Measurements from ENCODE around the gene FKBP10.
"Not testable (repeated sequence)": the region's sequence is repeated elsewhere in the genome, so short reads cannot be mapped to it uniquely, and the experiment has no call there.

FKBP10 gene, protein sequence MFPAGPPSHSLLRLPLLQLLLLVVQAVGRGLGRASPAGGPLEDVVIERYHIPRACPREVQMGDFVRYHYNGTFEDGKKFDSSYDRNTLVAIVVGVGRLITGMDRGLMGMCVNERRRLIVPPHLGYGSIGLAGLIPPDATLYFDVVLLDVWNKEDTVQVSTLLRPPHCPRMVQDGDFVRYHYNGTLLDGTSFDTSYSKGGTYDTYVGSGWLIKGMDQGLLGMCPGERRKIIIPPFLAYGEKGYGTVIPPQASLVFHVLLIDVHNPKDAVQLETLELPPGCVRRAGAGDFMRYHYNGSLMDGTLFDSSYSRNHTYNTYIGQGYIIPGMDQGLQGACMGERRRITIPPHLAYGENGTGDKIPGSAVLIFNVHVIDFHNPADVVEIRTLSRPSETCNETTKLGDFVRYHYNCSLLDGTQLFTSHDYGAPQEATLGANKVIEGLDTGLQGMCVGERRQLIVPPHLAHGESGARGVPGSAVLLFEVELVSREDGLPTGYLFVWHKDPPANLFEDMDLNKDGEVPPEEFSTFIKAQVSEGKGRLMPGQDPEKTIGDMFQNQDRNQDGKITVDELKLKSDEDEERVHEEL

DNA sequence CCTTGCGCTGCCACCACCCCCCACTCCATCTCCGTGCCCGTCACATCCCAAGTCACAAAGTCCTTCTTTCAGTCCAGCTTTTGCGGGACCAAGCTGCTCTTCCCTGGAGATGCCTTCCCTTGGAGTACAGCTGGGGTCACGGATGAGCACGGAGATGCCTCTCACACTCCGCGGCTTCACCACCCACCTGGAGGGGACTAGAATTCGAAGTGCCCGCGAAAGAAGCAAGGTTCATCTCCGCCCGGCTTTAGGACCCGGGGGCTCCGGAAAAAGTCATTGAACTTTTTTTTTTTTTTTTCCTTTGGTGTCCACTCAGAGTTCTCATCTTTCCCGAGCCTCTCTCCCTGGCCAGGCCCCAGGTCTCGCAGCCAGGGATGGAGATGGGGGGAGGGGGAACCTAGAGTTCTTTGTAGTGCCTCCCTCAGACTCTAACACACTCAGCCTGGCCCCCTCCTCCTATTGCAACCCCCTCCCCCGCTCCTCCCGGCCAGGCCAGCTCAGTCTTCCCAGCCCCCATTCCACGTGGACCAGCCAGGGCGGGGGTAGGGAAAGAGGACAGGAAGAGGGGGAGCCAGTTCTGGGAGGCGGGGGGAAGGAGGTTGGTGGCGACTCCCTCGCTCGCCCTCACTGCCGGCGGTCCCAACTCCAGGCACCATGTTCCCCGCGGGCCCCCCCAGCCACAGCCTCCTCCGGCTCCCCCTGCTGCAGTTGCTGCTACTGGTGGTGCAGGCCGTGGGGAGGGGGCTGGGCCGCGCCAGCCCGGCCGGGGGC, at the start of gene FKBP10:
TSS of gene FKBP10 (plus strand) at position 624 of the 771 bp plus-strand sequence. CDS start at position 655, 31 bp downstream.
- peak; percentile 75 for FAIRE-seq

DNA sequence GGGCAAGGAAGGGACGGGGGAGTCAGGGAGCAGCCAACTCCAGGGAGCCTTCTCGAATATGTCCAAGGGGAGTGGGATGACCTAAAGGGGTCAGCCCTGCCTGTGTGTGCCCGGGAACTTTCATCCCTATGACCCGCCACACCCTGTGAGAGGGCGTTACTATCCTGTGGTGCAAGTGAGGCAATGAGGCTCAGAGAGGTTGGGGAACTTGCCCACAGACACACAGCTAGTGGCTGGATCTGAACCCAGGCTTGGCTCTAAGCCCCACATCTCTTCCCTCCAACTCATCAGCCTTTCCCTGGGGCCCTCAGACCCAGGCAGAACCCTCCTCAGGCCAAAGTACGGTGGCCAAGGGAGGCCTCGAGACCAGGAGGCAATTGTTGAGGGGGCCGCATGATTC, 49.5 kb upstream of the FKBP10 start:
- FAIRE-seq, result no peak

DNA sequence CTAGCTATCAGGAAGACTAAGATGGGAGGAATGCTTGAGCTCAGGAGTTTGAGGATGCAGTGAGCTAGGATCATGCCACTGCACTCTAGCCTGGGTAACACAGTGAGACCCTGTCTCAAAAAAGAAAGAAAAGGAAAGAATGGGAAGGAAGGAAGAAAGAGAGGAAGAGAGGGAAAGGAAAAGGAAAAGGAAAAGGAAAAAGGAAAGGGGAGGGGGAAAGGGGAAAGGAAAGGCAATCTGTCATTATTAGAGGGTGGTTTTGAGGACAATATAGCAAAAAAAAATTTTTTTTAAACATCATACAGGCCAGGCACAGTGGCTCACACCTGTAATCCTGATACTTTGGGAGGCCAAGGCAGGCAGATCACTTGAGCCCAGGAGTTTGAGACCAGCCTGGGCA, 46.7 kb upstream of the FKBP10 start:
- no peak for FAIRE-seq

DNA sequence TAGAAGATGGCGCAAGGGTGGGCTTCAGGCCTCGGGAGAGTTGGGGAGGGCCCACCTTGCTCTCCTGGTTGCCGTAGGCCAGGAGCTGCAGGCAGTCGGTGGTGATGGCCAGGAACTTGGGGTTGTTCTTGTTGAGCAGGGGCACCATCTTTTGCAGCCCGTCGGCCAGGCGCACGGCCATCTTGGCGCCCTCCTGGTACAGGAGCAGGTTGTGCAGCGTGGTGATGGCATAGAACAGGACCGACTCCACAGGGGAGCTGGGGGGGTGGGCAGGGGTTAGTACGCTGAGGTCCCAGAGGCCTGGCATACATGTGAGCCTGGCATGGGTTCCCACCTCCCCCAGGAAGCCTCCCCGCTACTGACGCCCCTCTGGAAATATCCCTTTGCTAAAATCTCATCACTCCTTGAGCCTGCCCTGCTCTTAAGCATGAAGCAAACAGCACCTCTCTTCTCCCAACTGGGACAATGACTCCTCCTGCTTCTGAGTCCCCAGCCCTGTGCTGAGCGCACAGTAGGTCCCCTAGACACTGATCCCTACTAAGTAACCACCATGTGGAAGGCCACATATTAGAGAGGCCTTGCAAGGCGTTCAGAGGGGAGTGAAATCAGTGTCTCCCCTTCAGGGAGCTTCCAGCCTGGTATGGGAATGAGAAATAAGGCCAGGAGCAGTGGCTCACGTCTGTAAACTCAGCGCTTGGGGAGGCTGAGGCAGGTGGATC, 45.3 kb upstream of the FKBP10 start:
- FAIRE-seq, result no peak

DNA sequence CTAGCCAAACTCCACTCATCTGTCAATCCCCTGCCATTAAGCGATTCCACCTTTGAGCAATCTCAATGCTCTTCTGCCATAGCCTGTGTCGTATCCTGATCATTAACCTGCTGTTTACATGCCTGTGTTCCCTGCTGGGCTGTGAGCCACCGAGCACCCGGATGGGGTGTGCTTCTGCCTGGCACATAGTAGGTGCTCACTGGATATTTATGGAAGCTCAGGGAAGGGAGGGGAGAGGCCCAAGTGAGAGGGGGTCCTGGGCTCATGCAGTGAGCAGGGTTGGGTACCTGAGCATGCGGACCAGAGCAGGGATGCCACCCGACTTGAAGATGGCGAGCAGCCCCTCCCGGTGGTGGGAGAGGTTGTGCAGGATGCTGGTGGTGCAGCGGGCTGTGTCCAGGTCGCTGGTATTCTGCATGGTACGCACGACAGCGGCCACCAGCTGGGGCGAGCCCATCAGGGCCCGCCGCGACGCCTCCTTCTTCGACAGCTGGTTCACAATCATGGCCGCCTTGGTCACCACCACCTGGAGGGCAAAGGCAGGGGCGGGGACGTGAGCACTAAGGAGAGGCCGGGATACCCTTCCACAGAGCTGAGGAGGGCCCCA, 44.0 kb upstream of the FKBP10 start:
- FAIRE-seq, result no peak

DNA sequence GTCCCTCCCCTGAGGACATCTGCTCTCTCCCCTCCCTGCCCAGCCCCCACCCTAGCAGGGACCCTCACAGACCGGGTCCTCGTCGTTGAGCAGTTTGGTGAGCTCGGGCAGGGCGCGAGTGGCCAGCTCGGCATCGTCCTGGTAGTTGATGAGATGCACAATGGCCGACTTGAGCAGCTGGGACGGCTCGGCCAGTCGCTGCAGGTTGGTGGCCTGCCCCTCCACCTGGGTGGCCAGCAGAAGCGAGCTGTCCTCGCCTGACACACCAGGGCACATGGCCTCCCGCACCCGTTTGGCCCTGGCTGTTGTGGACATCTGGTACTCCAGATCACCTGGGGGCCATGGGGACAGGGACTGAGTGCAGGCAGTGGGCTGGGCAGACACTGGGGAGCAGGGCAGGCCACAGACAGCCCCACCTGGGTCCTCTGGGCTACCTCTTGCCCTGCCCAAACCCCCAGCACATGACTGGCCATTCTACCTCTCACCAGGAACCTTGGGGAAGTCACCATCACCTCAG, 43.4 kb upstream of the FKBP10 start:
- FAIRE-seq, result no peak

DNA sequence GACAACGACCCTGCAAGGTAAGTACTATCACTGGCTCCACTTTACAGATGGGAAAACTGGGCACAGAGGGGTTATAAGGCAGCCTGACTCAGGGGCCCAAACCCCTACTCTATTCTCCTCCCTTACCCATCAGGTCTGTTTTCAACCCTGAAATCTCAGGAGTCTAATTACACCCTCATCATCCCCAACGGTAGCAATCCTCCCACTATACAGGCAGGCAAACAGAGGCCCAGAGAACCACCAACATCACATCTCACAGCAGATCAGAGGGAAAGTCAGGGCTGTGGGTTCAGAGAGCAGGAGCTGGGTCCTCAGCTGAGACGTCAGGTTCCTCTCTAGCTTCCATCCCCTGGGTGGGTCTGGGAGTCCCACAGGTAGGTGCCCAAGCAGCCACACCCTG, 42.8 kb upstream of the FKBP10 start:
- no peak for FAIRE-seq

DNA sequence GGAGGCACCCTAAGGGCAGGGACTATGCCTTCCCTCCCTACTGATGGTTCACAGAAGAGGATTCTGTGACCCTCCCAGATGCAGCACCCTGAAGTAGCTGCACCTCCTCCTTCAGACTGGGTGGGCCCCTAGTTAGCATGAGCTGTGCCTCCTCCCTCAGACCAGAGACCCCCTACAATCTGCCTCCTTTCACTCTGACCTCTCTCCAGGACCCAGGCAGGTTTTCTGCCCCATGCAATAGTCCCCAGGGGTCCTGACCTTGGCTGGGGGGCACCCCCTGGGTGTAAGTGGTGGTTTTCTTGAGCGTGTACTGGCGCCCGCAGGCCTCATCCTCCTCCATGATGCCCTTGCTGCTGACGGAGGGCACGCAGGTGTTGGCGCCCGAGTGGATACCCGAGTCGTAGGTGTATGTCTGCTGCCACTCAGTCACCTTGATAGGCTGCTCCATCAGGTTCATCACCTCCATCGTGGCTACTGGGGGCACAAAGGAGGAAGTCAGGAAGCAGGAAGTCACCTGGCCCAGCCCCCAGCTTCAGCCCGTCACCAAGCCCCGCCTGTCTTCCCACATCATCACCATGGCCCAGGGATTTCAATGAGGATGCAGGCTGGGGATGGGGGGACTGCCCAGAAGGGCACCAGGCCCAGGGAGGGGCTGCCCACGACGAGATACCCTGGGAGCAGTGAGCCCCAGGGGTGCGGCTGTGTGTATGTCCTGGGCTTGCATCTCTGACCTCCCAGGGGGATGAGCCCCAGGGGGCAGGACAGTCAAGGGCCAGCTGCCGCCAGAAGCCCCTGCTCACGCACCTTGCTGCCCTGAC, 41.2 kb upstream of the FKBP10 start:
- FAIRE-seq, result no peak

DNA sequence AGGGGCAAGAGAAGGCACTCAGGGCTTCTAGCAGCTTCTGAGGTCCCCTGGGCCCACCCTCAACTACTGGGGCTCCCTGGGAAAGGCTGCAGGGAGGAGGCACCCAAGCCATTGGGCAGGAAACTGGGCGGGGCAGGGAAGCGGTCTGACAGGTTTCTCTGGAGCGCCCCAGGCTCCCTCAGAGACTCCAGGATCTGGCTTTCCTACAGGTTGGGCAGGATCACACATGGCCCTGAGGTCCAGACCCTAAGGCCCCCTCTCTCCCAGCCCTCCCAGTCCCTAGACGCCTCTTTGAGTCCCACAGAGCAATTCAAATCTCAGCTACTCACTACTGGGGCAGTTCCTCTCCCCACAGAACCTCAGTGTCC, 40.6 kb upstream of the FKBP10 start:
- no peak for FAIRE-seq

DNA sequence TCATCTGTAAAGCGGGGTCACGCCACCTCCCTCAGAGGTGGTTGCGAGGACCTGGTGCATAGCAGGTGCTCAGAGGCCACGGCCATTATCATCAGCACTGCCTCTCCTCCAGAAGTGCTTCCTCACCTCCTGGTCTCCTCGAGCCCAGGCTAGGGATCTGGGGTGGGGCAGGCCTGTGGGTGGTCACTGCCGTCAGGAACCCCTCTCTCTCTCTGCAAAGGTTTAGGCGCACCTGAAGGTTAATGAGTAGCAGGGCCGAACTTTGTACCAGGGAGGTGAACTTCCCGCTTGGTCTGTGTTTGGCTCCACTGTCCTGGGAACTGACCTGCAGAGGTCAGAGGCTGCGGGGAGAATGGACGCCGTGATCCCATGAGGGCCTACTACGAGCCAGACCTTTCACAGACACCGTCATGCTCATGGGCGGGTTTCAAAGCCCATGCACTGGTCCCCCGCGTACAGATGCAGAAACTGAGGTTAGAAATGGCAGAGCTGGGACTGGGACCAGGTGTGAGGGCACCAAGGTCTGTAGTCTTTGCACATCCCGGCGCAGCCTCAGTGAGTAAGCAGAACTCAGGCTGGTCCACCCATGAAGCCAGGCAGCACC, 40.1 kb upstream of the FKBP10 start:
- no peak for FAIRE-seq

DNA sequence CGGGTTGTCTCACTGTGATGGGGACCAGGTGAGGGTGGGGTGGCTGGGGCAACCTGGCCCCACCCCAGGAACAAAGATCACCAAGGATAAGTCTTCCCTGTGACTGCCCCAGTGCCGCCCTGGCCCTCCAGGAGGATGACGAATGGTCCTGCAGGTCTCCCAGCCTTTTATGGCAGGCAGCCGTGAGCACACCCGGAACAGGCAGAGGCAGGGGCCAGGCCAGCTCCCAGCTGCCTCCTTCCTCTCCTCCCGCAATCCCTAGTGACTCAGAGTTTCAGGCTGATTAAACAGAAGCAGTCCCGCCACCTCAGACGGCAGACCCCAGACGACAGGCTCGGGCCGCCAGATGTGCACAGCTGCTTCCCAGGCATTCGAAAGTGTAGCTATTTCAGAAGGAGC, 39.6 kb upstream of the FKBP10 start:
- FAIRE-seq, result no peak

DNA sequence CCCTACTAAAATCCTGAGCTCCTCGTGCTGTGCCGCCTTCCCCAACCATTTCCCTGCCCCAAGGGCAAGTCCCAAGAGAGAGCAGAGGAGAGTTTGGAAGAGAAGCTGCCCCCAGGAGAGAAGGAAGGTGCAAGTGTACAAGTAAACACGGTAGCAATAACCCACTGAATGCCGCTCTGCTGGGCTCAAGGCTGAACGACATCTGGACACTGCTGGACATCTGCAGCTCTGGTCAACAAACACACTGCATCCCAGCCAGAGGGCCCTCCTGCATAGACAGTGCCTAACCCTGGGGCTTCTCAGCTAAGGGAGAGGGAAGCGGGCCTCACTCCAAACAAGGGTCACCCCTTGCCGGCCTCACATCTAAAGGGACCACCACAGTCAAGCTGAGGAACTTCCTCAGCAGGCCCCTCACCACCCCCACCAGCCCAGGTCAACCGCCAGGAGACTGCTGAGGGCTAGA, 39.0 kb upstream of the FKBP10 start:
- FAIRE-seq, result no peak

DNA sequence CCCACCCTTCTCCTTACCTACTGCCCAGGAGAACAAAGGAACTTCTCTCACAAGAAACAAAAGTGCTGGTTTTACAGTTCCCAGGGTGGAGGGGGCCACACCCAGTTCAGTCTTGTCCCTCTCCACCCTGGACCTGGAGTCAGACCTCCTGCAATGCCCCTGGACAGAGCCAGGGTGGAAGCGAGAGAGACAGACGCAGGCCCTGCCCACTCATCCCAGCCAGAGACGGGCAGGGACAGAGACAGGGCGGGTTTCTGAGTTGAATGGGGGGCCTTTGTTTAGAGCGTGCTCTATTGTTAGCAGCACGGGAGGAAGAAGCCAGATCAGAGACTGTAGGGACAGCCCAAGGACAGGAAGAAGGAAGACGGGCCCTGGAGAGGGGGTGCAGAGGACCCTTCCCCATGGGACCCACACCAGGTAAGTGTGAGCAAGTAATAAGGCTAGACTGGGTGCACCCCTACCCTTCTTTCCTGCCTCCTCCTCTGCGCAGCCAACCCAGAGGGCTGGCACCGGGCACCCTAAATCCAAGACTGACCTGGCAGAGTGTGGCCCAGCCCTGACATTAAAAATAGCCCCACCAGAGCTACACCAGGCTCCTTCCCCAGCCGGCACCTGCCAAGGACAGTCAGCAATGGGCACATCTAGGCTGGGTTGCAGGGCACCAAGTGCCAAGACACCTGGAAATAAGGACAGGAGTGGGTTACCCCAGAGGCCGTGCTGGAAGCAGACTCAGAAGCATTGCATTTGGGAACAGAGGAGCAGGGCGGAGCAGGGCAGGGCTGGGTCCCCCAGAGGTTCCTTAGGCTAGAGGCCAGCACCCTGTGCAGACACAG, 37.2 kb upstream of the FKBP10 start:
- FAIRE-seq, result no peak

DNA sequence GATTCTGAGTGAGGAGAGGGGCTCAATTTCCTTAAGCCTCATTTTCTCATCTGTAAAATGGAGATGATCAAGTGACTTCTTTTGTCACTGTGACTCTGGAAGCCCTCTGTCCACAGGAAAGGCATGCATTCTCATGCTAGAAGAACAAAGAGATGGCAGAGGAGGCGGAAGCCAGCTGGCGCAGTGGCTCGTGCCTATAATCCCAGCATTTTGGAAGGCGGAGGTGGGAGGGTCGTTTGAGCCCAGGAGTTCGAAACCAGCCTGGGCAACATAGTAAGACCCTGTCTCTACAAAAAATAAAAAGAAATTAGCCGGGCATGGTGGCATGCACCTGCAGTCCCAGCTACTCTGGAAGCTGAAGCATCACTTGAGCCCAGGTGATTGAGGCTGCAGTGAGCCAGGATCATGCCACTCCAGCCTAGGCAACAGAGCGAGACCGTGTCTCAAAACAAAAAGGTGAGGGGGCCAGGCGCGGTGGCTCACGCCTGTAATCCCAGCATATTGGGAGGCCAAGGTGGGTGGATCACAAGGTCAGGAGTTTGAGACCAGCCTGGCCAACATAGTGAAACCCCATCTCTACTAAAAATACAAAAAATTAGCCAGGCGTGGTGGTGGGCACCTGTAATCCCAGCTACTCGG, 36.4 kb upstream of the FKBP10 start:
- not testable (repeated sequence) for FAIRE-seq

DNA sequence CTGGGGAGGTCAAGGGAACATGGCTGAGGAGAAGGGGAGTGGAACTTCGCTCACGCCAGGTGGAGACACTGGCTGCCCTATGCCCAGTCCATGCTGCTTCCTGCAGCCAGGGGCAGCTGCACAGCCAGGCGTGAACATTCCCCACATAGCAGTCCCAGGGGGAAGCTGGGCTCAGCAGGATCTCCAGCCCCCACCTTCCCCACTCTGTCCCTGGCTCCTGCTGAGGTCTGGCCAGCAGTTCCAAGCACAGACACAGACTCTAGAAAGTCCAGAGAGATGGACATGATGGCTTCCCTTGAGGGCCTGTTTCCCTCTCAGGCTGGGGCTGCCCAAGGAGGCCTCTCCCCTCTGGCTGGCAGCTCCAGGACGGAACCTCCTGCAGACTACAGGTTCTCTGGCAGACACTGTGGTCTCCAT, 35.6 kb upstream of the FKBP10 start:
- FAIRE-seq, result no peak

DNA sequence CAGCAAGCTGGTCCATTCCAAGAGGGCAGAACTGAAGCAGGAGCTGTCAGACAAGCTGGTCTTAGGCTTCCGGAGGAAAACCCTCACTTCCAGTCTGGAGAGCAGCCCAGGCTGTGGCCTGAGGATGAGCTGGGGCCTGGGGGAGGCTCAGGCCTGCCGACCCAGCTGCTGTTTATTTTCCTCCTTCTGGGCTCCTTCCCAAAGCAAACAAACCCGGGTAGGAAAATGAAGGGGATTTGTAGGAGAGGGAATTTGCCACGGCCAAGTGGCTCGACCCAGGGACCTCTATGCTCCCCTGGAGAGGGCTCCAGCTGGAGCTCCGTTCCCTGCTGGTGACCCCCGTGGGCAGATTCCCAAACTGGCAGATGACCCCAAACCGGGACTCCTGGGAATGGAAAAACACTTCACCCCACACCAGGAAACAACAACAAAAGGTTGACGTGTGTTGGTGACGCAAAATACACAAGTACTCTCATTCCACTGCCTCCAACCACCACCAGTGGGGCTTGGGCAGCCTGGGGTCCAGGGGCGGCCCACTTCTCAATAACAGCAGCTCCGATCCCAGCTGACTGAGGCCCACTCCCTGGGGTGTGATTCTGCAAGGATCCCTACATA, 35.1 kb upstream of the FKBP10 start:
- no peak for FAIRE-seq

DNA sequence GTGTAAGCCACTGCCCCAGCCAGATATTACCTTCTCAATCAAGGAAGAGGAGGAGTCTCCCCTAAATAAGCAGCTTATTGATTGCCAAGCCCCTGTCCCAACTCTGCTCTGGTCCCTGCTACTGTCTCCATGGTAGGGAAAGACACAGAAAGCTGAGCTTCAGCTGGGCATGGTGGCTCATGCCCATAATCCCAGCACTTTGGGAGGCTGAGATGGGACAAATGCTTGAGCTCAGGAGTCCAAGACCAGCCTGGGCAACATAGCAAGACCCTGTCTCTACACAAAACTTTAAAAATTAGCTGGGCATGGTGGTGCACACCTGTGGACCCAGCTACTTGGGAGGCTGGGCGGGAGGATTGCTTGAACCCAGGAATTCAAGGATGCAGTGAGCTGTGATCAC, 32.9 kb upstream of the FKBP10 start:
- FAIRE-seq, result no peak

DNA sequence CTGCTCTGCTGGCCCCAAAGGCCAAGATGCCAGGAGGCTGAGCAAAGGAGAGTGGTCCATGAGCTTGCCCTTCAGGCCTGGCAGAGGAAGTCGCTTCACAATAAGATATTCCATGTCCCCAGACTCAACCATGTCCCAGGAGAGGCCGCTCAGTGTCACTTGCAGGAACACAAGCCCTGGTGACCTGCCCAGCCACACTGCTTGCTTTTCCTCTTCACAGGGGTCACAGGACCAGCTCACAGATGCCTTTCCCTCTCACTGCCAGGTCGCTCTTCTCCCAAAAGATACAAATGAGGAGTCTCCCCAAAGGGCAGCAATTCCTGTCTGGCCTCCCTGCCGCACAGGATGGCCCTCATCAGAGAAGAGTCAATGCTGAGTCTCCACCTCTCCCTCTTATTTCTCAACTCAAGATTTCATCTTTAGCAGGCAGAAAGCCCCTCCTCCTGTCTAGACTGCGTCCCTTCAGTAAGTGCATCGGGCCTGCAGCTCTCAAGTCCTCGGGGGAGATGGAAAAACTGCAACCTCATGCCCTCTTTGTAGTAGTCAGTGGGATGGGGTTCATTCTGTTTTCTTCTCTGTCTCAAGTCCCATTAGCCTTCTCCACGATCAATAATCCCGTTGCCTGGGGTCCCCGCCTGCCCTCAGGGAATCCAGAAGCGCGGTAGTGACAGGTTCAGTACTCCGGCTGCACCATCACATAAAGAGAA, 31.2 kb upstream of the FKBP10 start:
- no peak for FAIRE-seq

DNA sequence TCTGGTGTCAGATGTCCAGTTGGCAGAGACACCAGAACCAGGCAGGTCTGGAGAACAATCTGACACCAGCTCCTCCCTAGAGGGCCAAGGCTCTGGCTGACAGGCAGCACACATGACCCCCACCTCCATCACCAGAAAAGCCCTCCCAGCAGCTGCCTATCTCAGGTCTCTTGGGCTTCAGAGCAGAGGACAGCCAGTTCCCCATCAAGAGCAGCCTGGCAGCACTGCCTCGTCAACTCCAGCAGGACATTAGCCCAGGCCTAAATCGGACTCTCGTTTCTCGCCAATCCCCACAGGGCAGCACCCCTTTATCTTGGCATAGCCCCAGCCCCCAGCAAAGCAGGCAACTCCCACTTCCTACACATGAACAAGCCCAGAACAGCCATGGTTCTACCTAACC, 30.7 kb upstream of the FKBP10 start:
- no peak for FAIRE-seq

Data from G401.6 (cell line).